Fibroblast of skin of abdomen (primary cell): ENCODE data around the gene FAM78A. TPM values are rescaled to one million over a fixed set of nuclear protein-coding genes. Genes with fewer than 3 reads are reported as not detected.

Source experiments
- DNase-seq: peaks from one replicate; pipeline ENCODE4 v3.0.0-alpha.2; 2013
- polyA plus RNA-seq, 2 experiments: library from polyadenylated mRNA; unstranded; fragments of 120-200 nt; gene quantifications; one replicate each; pipeline ENCODE4 v1.2.1, GENCODE V29; 2013; ENCODE audit not compliant: insufficient read length in 2 of 2

The FAM78A gene
- 1.7 TPM for polyA plus RNA-seq (2013, experiment 1 of 2; ENCODE audit: insufficient read length)
- polyA plus RNA-seq (2013, experiment 2 of 2; ENCODE audit: insufficient read length) = 1.7 TPM

- DNase-seq = no peak
These were observed at the start of gene FAM78A for GRCh38 chr9:131276094-131276888. FAM78A (minus strand) TSS chr9:131276510; CDS start chr9:131276179, 331 bp downstream.

GRCh38 chr9:131324736-131325679, 48.7 kb upstream of the FAM78A start:
- no peak for DNase-seq

- DNase-seq = no peak
These were observed 47.3 kb upstream of the FAM78A start for GRCh38 chr9:131323629-131324028.

GRCh38 chr9:131320031-131320685, 43.8 kb upstream of the FAM78A start:
- no peak for DNase-seq

- DNase-seq = no peak
These were observed 43.2 kb upstream of the FAM78A start for GRCh38 chr9:131319486-131319885.

GRCh38 chr9:131318231-131319085, 42.1 kb upstream of the FAM78A start:
- no peak for DNase-seq

- DNase-seq = no peak
These were observed 36.8 kb upstream of the FAM78A start for GRCh38 chr9:131312822-131313770.

- no peak for DNase-seq
These were observed 35.9 kb upstream of the FAM78A start for GRCh38 chr9:131312246-131312645.

GRCh38 chr9:131310833-131311554, 34.7 kb upstream of the FAM78A start:
- no peak for DNase-seq

- DNase-seq = no peak
These were observed 33.4 kb upstream of the FAM78A start for GRCh38 chr9:131309530-131310276.

- DNase-seq = no peak
These were observed 32.7 kb upstream of the FAM78A start for GRCh38 chr9:131308906-131309529.

GRCh38 chr9:131308452-131308851, 32.1 kb upstream of the FAM78A start:
- DNase-seq = no peak

GRCh38 chr9:131307974-131308373, 31.7 kb upstream of the FAM78A start:
- DNase-seq = no peak

GRCh38 chr9:131306397-131307004, 30.2 kb upstream of the FAM78A start:
- DNase-seq = peak; percentile 33

GRCh38 chr9:131304676-131305355, 28.5 kb upstream of the FAM78A start:
- peak; percentile 66 for DNase-seq

GRCh38 chr9:131303381-131304321, 27.3 kb upstream of the FAM78A start:
- no peak for DNase-seq
